ENCODE measurements around the gene MCCC1.
A peak's percentile ranks its signal among the peaks of the same experiment; 100 is the strongest.
"Not testable (repeated sequence)": the region's sequence is repeated elsewhere in the genome, so short reads cannot be mapped to it uniquely, and the experiment has no call there.

MCCC1 gene

DNA sequence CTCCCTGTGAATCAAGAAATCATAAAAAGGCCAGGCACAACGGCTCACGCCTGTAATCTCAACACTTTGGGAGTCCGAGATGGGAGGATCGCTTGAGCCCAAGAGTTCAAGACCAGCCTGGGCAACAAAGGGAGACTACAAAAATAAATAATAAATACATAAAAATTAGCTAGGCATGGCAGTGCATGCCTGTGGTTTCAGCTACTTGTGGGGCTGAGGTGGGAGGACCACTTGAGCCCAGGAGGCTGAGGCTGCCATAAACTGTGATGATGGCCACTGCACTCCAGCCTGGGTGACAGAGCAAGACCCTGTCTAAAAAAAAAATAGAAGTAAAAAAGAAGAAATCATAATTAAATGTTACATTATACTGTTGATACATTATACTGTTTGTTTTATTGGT lies 91.0 kb downstream of the MCCC1 start:
- DNase-seq: no peak
- H3K4me1 ChIP-seq (ENCODE audit: control extremely low read depth in 1 of 4, control insufficient read depth in 4 of 4, insufficient read depth in 4 of 4, low read length in 3 of 4): peaks cover 0 to 3% (median 0%) of the 10 kb centered on the region in 4 experiments
- H3K9me3 ChIP-seq (ENCODE audit: control extremely low read depth in 1 of 5, control insufficient read depth in 4 of 5, insufficient read depth in 2 of 5, low read depth in 1 of 5, low read length in 4 of 5): no peaks in the 10 kb centered on the region
- ChIA-PET CTCF (no interaction called here), POLR2A (no interaction called here)
- peaks cover 0 to 20% (median 5%) of the 10 kb centered on the region in 4 experiments for H3K36me3 ChIP-seq (ENCODE audit: control insufficient read depth in 4 of 4, insufficient read depth in 4 of 4, low read length in 3 of 4)
- no peak overlapping the region for H3K27ac ChIP-seq (ENCODE audit: insufficient read depth in 1 of 2, low read depth in 1 of 2, low read length in 2 of 2, poor library complexity in 1 of 2, severe bottlenecking in 2 of 2)
- no CpG with 5 or more reads among the region's 4 CpGs for WGBS (ENCODE audit: insufficient coverage)
- no peak overlapping the region for H3K4me3 ChIP-seq (ENCODE audit: control insufficient read depth in 1 of 7, extremely low read depth in 1 of 7, insufficient read depth in 4 of 7, low read depth in 2 of 7, low read length in 6 of 7)
- no peaks in the 10 kb centered on the region for H3K27me3 ChIP-seq (replicated peaks in 2 of 5; ENCODE audit: control insufficient read depth in 4 of 5, insufficient read depth in 5 of 5, low read length in 4 of 5)

DNA sequence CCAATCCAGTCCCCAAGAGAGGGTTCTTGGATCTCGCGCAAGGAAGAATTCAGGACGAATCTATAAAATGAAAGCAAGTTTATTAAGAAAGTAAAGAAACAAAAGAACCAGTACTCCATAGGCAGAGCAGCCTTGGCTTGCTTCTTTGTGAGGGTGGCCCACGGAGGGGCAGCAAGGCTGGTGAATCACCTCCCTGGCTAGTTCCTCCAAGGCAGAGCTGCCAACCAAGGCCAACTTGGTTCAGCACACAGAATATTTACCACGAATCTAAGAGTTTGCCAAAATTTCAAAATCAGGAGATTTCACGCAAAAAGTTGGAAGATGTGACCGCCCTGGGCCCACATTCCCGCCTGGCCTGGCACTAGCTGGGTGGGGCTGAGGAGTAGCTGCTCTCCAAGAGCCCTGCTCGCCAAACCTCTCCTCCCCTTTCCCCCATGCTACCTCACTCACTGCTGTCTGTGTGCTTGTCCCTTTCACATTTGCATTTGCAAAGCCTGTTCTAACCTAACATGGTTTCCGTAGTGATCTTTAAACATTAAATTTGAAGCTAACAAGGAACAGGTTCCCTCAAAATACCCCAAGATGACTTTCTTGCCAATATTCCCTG lies 92.8 kb downstream of the MCCC1 start:
- H3K4me1 ChIP-seq (ENCODE audit: control extremely low read depth in 1 of 4, control insufficient read depth in 4 of 4, insufficient read depth in 4 of 4, low read length in 3 of 4): peaks cover 0 to 3% (median 0%) of the 10 kb centered on the region in 4 experiments
- no peak overlapping the region for H3K4me3 ChIP-seq (ENCODE audit: control insufficient read depth in 1 of 7, extremely low read depth in 1 of 7, insufficient read depth in 4 of 7, low read depth in 2 of 7, low read length in 6 of 7)
- H3K9me3 ChIP-seq (ENCODE audit: control extremely low read depth in 1 of 5, control insufficient read depth in 4 of 5, insufficient read depth in 2 of 5, low read depth in 1 of 5, low read length in 4 of 5): no peaks in the 10 kb centered on the region
- ChIA-PET CTCF (interaction anchor here (1.2 kb wide), 1 partner anchor 17 kb away, joined by 4 read pairs; no protein-coding TSS in a partner anchor), POLR2A (no interaction called here)
- no peaks in the 10 kb centered on the region for H3K27me3 ChIP-seq (replicated peaks in 2 of 5; ENCODE audit: control insufficient read depth in 4 of 5, insufficient read depth in 5 of 5, low read length in 4 of 5)
- H3K36me3 ChIP-seq (ENCODE audit: control insufficient read depth in 4 of 4, insufficient read depth in 4 of 4, low read length in 3 of 4): peaks cover 0 to 9% (median 3%) of the 10 kb centered on the region in 4 experiments
- WGBS (ENCODE audit: insufficient coverage): 88% methylated on average over 6 of the region's 10 CpGs
- DNase-seq: no peak
- no peak overlapping the region for H3K27ac ChIP-seq (ENCODE audit: insufficient read depth in 1 of 2, low read depth in 1 of 2, low read length in 2 of 2, poor library complexity in 1 of 2, severe bottlenecking in 2 of 2)

DNA sequence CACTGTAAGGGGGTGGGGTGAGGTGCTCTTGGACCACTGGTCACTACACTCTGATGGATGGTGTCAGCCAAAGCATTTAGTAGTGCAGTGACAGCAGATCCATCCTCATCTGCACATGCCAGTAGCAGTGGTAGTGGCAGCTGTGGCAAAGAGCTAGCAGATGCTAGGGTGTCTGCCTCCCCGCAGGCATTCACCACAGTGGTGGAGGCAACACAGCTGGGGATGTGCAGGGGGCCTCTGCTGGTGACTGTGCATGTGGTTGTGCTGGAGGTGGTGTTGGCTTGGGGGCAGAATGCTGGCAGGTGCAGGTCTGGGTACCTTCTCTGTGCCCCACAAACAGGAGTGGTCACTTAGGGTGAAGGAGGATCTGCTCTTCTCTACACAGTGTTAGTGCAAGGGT lies 99.5 kb downstream of the MCCC1 start:
- 88% methylated on average over 1 of the region's 1 CpG for whole genome bisulfite sequencing (ENCODE audit: insufficient coverage)
- CTCF ChIA-PET: interaction anchor here (1.3 kb wide), 1 partner anchor 17 kb away, joined by 7 read pairs; no protein-coding TSS in a partner anchor
- no peak overlapping the region for H3K27ac ChIP-seq (ENCODE audit: insufficient read depth in 1 of 2, low read depth in 1 of 2, low read length in 2 of 2, poor library complexity in 1 of 2, severe bottlenecking in 2 of 2)

GRCh38 chr3:182993486-182994201 lies 105.7 kb downstream of the MCCC1 start:
- peak in 1 of 3 donors; percentile 20 for DNase-seq
- POLR2A ChIA-PET: interaction anchor here (0.6 kb wide), 1 partner anchor 9 kb away, joined by 3 read pairs; no protein-coding TSS in a partner anchor
- H3K27me3 ChIP-seq (replicated peaks in 2 of 5; ENCODE audit: control insufficient read depth in 4 of 5, insufficient read depth in 5 of 5, low read length in 4 of 5); H3K4me1 ChIP-seq (ENCODE audit: control extremely low read depth in 1 of 4, control insufficient read depth in 4 of 4, insufficient read depth in 4 of 4, low read length in 3 of 4); H3K36me3 ChIP-seq (ENCODE audit: control insufficient read depth in 4 of 4, insufficient read depth in 4 of 4, low read length in 3 of 4); CTCF ChIA-PET; H3K27ac ChIP-seq (ENCODE audit: insufficient read depth in 1 of 2, low read depth in 1 of 2, low read length in 2 of 2, poor library complexity in 1 of 2, severe bottlenecking in 2 of 2); H3K9me3 ChIP-seq (ENCODE audit: control extremely low read depth in 1 of 5, control insufficient read depth in 4 of 5, insufficient read depth in 2 of 5, low read depth in 1 of 5, low read length in 4 of 5); H3K4me3 ChIP-seq (ENCODE audit: control insufficient read depth in 1 of 7, extremely low read depth in 1 of 7, insufficient read depth in 4 of 7, low read depth in 2 of 7, low read length in 6 of 7): not testable (repeated sequence)
- no CpG with 5 or more reads among the region's 4 CpGs for WGBS (ENCODE audit: insufficient coverage)

More for the DNA sequence above, 99.5 kb downstream of the MCCC1 start:
- POLR2A ChIA-PET: no interaction called here
- Histone ChIP-seq H3K36me3 (ENCODE audit: control insufficient read depth in 4 of 4, insufficient read depth in 4 of 4, low read length in 3 of 4) (no peaks in the 10 kb centered on the region), H3K9me3 (ENCODE audit: control extremely low read depth in 1 of 5, control insufficient read depth in 4 of 5, insufficient read depth in 2 of 5, low read depth in 1 of 5, low read length in 4 of 5) (no peaks in the 10 kb centered on the region), H3K4me3 (ENCODE audit: control insufficient read depth in 1 of 7, extremely low read depth in 1 of 7, insufficient read depth in 4 of 7, low read depth in 2 of 7, low read length in 6 of 7) (no peak overlapping the region), H3K27me3 (replicated peaks in 2 of 5; ENCODE audit: control insufficient read depth in 4 of 5, insufficient read depth in 5 of 5, low read length in 4 of 5) (no peaks in the 10 kb centered on the region), H3K4me1 (ENCODE audit: control extremely low read depth in 1 of 4, control insufficient read depth in 4 of 4, insufficient read depth in 4 of 4, low read length in 3 of 4) (no peaks in the 10 kb centered on the region)
- no peak for DNase-seq

- DNase-seq: no peak
- no peaks in the 10 kb centered on the region for H3K4me1 ChIP-seq (ENCODE audit: control extremely low read depth in 1 of 4, control insufficient read depth in 4 of 4, insufficient read depth in 4 of 4, low read length in 3 of 4)
- H3K27me3 ChIP-seq (replicated peaks in 2 of 5; ENCODE audit: control insufficient read depth in 4 of 5, insufficient read depth in 5 of 5, low read length in 4 of 5): no peaks in the 10 kb centered on the region
- no peak overlapping the region for H3K27ac ChIP-seq (ENCODE audit: insufficient read depth in 1 of 2, low read depth in 1 of 2, low read length in 2 of 2, poor library complexity in 1 of 2, severe bottlenecking in 2 of 2)
- peaks cover 0 to 1% (median 0%) of the 10 kb centered on the region in 5 experiments for H3K9me3 ChIP-seq (ENCODE audit: control extremely low read depth in 1 of 5, control insufficient read depth in 4 of 5, insufficient read depth in 2 of 5, low read depth in 1 of 5, low read length in 4 of 5)
- H3K4me3 ChIP-seq (ENCODE audit: control insufficient read depth in 1 of 7, extremely low read depth in 1 of 7, insufficient read depth in 4 of 7, low read depth in 2 of 7, low read length in 6 of 7): no peak overlapping the region
- ChIA-PET POLR2A (interaction anchor here (0.6 kb wide), 1 partner anchor 135 kb away, joined by 3 read pairs; no protein-coding TSS in a partner anchor), CTCF (interaction anchor here (0.9 to 1.2 kb wide), 2 partner anchors 17 to 84 kb away, joined by 3 to 4 read pairs; no protein-coding TSS in a partner anchor)
- WGBS (ENCODE audit: insufficient coverage): 83% methylated on average over 2 of the region's 3 CpGs
- no peaks in the 10 kb centered on the region for H3K36me3 ChIP-seq (ENCODE audit: control insufficient read depth in 4 of 4, insufficient read depth in 4 of 4, low read length in 3 of 4)
These were observed 109.7 kb downstream of the MCCC1 start for GRCh38 chr3:182989566-182989965.

DNA sequence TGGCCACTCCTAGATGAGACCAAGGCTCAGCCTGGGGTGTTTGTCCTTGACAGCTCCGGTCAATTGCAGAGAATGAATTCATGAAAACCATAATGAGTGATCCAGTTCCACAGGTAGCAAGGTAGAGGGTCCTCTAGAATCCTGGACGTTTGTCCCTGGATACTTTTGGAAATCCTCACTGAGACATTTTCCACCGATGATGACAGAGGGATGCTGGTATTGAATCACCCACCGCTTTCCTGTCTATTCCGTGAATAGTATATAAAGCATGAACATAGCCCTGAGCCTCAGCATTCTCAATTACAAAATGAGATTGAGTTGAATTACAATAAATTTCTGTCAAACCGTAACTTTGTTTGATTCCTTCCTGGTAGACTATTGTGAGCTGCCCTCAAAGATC lies 113.3 kb downstream of the MCCC1 start:
- Histone ChIP-seq H3K4me3 (ENCODE audit: control insufficient read depth in 1 of 7, extremely low read depth in 1 of 7, insufficient read depth in 4 of 7, low read depth in 2 of 7, low read length in 6 of 7) (no peak overlapping the region), H3K4me1 (ENCODE audit: control extremely low read depth in 1 of 4, control insufficient read depth in 4 of 4, insufficient read depth in 4 of 4, low read length in 3 of 4) (peaks cover 0 to 5% (median 3%) of the 10 kb centered on the region in 4 experiments), H3K27me3 (replicated peaks in 2 of 5; ENCODE audit: control insufficient read depth in 4 of 5, insufficient read depth in 5 of 5, low read length in 4 of 5) (no peaks in the 10 kb centered on the region), H3K36me3 (ENCODE audit: control insufficient read depth in 4 of 4, insufficient read depth in 4 of 4, low read length in 3 of 4) (no peaks in the 10 kb centered on the region), H3K9me3 (ENCODE audit: control extremely low read depth in 1 of 5, control insufficient read depth in 4 of 5, insufficient read depth in 2 of 5, low read depth in 1 of 5, low read length in 4 of 5) (no peaks in the 10 kb centered on the region), H3K27ac (ENCODE audit: insufficient read depth in 1 of 2, low read depth in 1 of 2, low read length in 2 of 2, poor library complexity in 1 of 2, severe bottlenecking in 2 of 2) (no peak overlapping the region)
- CTCF ChIA-PET: no interaction called here
- 96% methylated on average over 4 of the region's 6 CpGs for WGBS (ENCODE audit: insufficient coverage)
- DNase-seq: no peak
- POLR2A ChIA-PET: no interaction called here

DNA sequence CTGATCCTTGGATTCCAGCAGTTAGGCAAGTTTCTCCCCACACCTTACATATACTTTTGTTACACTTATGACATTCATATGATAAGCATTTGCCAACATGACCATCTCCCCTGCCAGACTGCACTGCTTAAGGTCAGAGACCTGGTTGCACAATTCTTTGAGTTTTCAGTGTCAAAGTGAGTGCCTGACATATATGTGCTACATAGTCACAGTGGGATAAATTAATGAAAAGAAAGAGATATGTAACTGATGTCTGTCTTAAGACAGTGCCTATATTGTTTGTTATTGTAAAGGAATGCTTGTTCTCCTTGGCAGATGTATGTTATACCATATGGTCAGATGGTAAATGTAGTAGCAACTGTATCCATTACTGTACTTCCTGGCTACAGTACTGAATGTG lies 115.4 kb downstream of the MCCC1 start:
- Histone ChIP-seq H3K4me1 (ENCODE audit: control extremely low read depth in 1 of 4, control insufficient read depth in 4 of 4, insufficient read depth in 4 of 4, low read length in 3 of 4) (peaks cover 3 to 12% (median 11%) of the 10 kb centered on the region in 4 experiments), H3K27me3 (replicated peaks in 2 of 5; ENCODE audit: control insufficient read depth in 4 of 5, insufficient read depth in 5 of 5, low read length in 4 of 5) (no peaks in the 10 kb centered on the region), H3K36me3 (ENCODE audit: control insufficient read depth in 4 of 4, insufficient read depth in 4 of 4, low read length in 3 of 4) (no peaks in the 10 kb centered on the region), H3K9me3 (ENCODE audit: control extremely low read depth in 1 of 5, control insufficient read depth in 4 of 5, insufficient read depth in 2 of 5, low read depth in 1 of 5, low read length in 4 of 5) (no peaks in the 10 kb centered on the region), H3K27ac (ENCODE audit: insufficient read depth in 1 of 2, low read depth in 1 of 2, low read length in 2 of 2, poor library complexity in 1 of 2, severe bottlenecking in 2 of 2) (no peak overlapping the region), H3K4me3 (ENCODE audit: control insufficient read depth in 1 of 7, extremely low read depth in 1 of 7, insufficient read depth in 4 of 7, low read depth in 2 of 7, low read length in 6 of 7) (no peak overlapping the region)
- POLR2A ChIA-PET: no interaction called here
- DNase-seq: no peak
- CTCF ChIA-PET: interaction anchor here (0.6 to 1.9 kb wide), 4 partner anchors 12 to 68 kb away, joined by 3 to 7 read pairs (median 3); no protein-coding TSS in a partner anchor
